ENCODE measurements around the gene MACROD2.

MACROD2 gene

DNA sequence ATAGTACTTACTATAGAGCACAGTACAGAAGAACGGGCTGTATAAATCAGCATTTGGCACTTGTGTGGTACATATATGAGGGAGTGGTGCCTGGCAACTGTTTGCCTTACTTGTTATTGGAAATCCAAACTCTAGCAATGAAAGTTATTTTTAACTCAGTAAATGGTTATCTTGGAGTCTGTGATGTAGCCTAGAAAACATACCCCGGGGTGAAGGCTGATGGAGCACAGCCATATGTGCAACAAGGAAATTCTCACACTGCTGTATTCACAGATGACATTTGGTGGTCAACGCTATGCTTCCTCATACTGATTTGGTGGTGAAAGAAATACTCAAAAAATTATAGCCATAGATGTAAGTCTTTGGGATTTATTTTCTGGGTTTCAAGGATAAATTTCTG lies 1149.6 kb downstream of the MACROD2 start:
- no peak for FAIRE-seq
- no peak for DNase-seq (ENCODE audit: insufficient read length, low spot score)
- no peak for TF ChIP-seq CTCF (IDR thresholded peaks at IDR 0.05; ENCODE audit: insufficient read depth, missing control alignments)

GRCh38 chr20:15146948-15147347 lies 1151.6 kb downstream of the MACROD2 start:
- no peak for TF ChIP-seq CTCF (IDR thresholded peaks at IDR 0.05; ENCODE audit: insufficient read depth, missing control alignments)
- FAIRE-seq (no peak), DNase-seq (ENCODE audit: insufficient read length, low spot score) (no peak)

- no peak for DNase-seq (ENCODE audit: insufficient read length, low spot score)
- no peak for TF ChIP-seq CTCF (IDR thresholded peaks at IDR 0.05; ENCODE audit: insufficient read depth, missing control alignments)
- no peak for FAIRE-seq
Observed at GRCh38 chr20:15154070-15154469, 1158.8 kb downstream of the MACROD2 start.

GRCh38 chr20:15155848-15156401 lies 1160.6 kb downstream of the MACROD2 start:
- no peak for FAIRE-seq
- TF ChIP-seq CTCF (IDR thresholded peaks at IDR 0.05; ENCODE audit: insufficient read depth, missing control alignments) = no peak
- DNase-seq (ENCODE audit: insufficient read length, low spot score) = no peak

- no peak for TF ChIP-seq CTCF (IDR thresholded peaks at IDR 0.05; ENCODE audit: insufficient read depth, missing control alignments)
- no peak for DNase-seq (ENCODE audit: insufficient read length, low spot score)
- no peak for FAIRE-seq
Observed at GRCh38 chr20:15158533-15158932, 1163.2 kb downstream of the MACROD2 start.

DNA sequence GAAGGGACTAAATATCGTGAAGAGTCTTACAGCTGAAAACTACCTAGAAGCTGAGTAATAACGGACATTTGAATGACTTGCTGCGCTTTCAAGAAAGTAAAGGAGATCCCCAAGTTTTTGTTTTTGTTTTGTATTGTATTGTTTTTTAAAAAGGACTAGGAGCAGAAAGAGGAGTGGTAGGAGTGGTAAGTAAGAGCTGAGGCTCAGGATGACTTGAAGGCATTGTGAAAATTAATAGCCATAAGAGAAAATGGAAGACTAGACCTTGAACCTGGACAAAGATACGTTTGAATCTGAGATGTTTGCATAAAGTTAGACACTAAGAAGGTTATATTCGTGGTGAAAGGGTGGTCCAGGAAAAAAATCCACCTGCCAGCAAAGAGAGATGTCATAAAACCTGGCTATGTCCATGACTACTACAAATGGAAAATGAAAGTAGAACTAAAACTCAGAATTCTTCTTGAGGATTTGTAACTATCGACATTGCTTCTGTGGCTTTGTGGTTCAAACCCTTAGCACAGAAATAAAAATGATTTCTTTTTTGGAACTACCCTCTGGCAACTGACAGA lies 1166.8 kb downstream of the MACROD2 start:
- TF ChIP-seq CTCF (IDR thresholded peaks at IDR 0.05; ENCODE audit: insufficient read depth, missing control alignments) = no peak
- FAIRE-seq = no peak
- no peak for DNase-seq (ENCODE audit: insufficient read length, low spot score)

DNA sequence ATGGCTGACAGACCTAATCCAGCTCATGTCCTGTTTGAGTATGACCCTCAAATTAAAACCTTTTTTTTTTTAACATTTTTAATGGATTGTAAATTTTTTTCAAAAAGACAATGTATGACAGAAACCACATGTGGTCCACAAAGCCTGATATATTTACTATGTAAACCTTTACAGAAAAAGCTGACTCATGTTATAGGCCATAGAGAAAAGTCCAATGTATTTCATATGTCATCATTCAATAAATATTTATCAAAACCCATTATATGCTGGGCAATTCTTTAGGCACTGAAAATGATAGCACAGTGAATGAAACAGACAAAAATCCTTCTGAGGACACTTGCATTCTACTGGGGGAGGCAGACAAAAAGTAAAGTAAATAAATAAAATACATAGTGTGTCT lies 1168.3 kb downstream of the MACROD2 start:
- no peak for TF ChIP-seq CTCF (IDR thresholded peaks at IDR 0.05; ENCODE audit: insufficient read depth, missing control alignments)
- DNase-seq (ENCODE audit: insufficient read length, low spot score) = no peak
- no peak for FAIRE-seq

Data from D721Med (cell line).